GM12878 (cell line): ENCODE results near the gene NFS1. TPM values are rescaled to one million over a fixed set of nuclear protein-coding genes. Genes with fewer than 3 reads are reported as not detected.
A peak's percentile ranks its signal among the peaks of the same experiment; 100 is the strongest.

Experiments
- CBX3 ChIP-seq: fragments of 200-600 bp; sonication (generic); IDR thresholded peaks from 2 replicates; pipeline ENCODE4 v1.6.1; 2016; ENCODE audit warnings: low read depth, borderline replicate concordance
- CHD1 ChIP-seq: IDR thresholded peaks from 2 replicates; pipeline ENCODE4 v1.6.1; 2012; ENCODE audit warnings: low read depth, low read length, improper control_type of control experiment
- FOXM1 ChIP-seq: IDR thresholded peaks from 2 replicates; pipeline ENCODE4 v1.6.1; 2012; ENCODE audit warnings: low read depth, mild to moderate bottlenecking, inconsistent platforms, low read length, moderate library complexity
- IRF5 ChIP-seq: fragments of 450-650 bp; IDR thresholded peaks from 2 replicates; pipeline ENCODE4 v1.6.1; 2017; ENCODE audit warnings: borderline replicate concordance
- MTA3 ChIP-seq: IDR thresholded peaks from 2 replicates; pipeline ENCODE4 v1.6.1; 2012; ENCODE audit warnings: low read length, inconsistent platforms, borderline replicate concordance
- POLR2AphosphoS5 ChIP-seq: IDR thresholded peaks from 2 replicates; pipeline ENCODE4 v1.6.1; 2011; ENCODE audit warnings: mild to moderate bottlenecking, low read length, inconsistent platforms
- POU2F2 ChIP-seq: IDR thresholded peaks from 3 replicates; pipeline ENCODE4 v1.6.1; 2011; ENCODE audit warnings: low read depth, mild to moderate bottlenecking, low read length, borderline replicate concordance
- PRDM15 ChIP-seq: fragments of 450-650 bp; formaldehyde crosslinking; IDR thresholded peaks from 2 replicates; pipeline ENCODE4 v1.4.0; 2020; ENCODE audit warnings: mild to moderate bottlenecking, moderate library complexity
- RAD51 ChIP-seq: fragments of 450-650 bp; IDR thresholded peaks from 2 replicates; pipeline ENCODE4 v1.6.1; 2016; ENCODE audit warnings: moderate library complexity, mild to moderate bottlenecking, inconsistent platforms
- RB1 ChIP-seq: fragments of 450-650 bp; formaldehyde crosslinking; IDR thresholded peaks from 2 replicates; pipeline ENCODE4 v1.6.1; 2017; ENCODE audit warnings: mild to moderate bottlenecking, borderline replicate concordance
- SIX5 ChIP-seq: IDR thresholded peaks from 2 replicates; pipeline ENCODE4 v1.6.1; 2011; ENCODE audit warnings: mild to moderate bottlenecking, low read depth, low read length, moderate library complexity; ENCODE audit not compliant: severe bottlenecking
- SMAD5 ChIP-seq: IDR thresholded peaks from 2 replicates; pipeline ENCODE4 v1.6.1; 2016; ENCODE audit warnings: antibody characterized with exemption, low read depth
- TARDBP ChIP-seq: IDR thresholded peaks from 2 replicates; pipeline ENCODE4 v1.6.1; 2016; ENCODE audit warnings: borderline replicate concordance
- ZNF592 ChIP-seq: fragments of 450-650 bp; IDR thresholded peaks from 2 replicates; pipeline ENCODE4 v1.6.1; 2017; ENCODE audit warnings: mild to moderate bottlenecking, moderate library complexity
- ZNF622 ChIP-seq: fragments of 450-650 bp; IDR thresholded peaks from 2 replicates; pipeline ENCODE4 v1.6.1; 2017; ENCODE audit warnings: mild to moderate bottlenecking, inconsistent platforms
- polyA plus RNA-seq, 11 experiments: library from polyadenylated mRNA; depleted of rRNA in 4 of 11; unstranded in 6 of 11; stranded (reverse) in 5 of 11; fragments of >200 nt; fragmentation: Nextera tagmentation in 4 of 11; fragmentation: Illumina TruSeq in 1 of 11; extraction: Ambion mirVana in 4 of 11; extraction: Trizol in 1 of 11; gene quantifications; 1 replicate in 1 of 11; 2 replicates in 10 of 11; pipeline versions ENCODE4 v1.2.1 to v1.2.3, GENCODE V29; 2011 to 2016; ENCODE audit warnings: inconsistent platforms in 2 of 11, missing spikeins in 2 of 11, low read depth in 1 of 11
- total RNA-seq, 4 experiments: library from RNA; depleted of rRNA in 3 of 4; stranded (reverse); fragments of >200 nt in 3 of 4; fragmentation: Illumina TruSeq in 1 of 4; extraction: Trizol in 1 of 4; gene quantifications; 2 replicates each; pipeline versions ENCODE4 v1.2.1 to v1.2.3, GENCODE V29; 2013 to 2021
- TF ChIP-seq, protein P1 (sequence below): IDR thresholded peaks from 2 replicates; pipeline ENCODE4 v1.6.1; 2012; ENCODE audit warnings: mild to moderate bottlenecking, low read depth, low read length

Gene NFS1
- total and polyA plus RNA-seq, 10 of the 15 experiments (the other 5 are each of a cell fraction or from before 2014, with no cell fraction given), result 9.2 to 74.1 (median 38.6) TPM

- no peak for TF ChIP-seq FOXM1
- no peak for TF ChIP-seq RB1
- no peak for TF ChIP-seq PRDM15 (CRISPR knock-in tag)
- TF ChIP-seq IRF5, result no peak
- no peak for TF ChIP-seq CHD1
- TF ChIP-seq MTA3, result no peak
- no peak for TF ChIP-seq CBX3
- TF ChIP-seq SMAD5, result no peak
- TF ChIP-seq, protein P1, sequence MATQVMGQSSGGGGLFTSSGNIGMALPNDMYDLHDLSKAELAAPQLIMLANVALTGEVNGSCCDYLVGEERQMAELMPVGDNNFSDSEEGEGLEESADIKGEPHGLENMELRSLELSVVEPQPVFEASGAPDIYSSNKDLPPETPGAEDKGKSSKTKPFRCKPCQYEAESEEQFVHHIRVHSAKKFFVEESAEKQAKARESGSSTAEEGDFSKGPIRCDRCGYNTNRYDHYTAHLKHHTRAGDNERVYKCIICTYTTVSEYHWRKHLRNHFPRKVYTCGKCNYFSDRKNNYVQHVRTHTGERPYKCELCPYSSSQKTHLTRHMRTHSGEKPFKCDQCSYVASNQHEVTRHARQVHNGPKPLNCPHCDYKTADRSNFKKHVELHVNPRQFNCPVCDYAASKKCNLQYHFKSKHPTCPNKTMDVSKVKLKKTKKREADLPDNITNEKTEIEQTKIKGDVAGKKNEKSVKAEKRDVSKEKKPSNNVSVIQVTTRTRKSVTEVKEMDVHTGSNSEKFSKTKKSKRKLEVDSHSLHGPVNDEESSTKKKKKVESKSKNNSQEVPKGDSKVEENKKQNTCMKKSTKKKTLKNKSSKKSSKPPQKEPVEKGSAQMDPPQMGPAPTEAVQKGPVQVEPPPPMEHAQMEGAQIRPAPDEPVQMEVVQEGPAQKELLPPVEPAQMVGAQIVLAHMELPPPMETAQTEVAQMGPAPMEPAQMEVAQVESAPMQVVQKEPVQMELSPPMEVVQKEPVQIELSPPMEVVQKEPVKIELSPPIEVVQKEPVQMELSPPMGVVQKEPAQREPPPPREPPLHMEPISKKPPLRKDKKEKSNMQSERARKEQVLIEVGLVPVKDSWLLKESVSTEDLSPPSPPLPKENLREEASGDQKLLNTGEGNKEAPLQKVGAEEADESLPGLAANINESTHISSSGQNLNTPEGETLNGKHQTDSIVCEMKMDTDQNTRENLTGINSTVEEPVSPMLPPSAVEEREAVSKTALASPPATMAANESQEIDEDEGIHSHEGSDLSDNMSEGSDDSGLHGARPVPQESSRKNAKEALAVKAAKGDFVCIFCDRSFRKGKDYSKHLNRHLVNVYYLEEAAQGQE, result 0 out of 2 replicates have a peak, but pooled peaks have one; percentile 5
- no peak for TF ChIP-seq SIX5
- no peak for TF ChIP-seq ZNF592
- TF ChIP-seq TARDBP, result 0 out of 2 replicates have a peak, but pooled peaks have one; percentile 59
- TF ChIP-seq RAD51, result no peak
- no peak for TF ChIP-seq ZNF622
- TF ChIP-seq POU2F2, result peak; percentile 39; the same call in 1 of the 3 replicates
- TF ChIP-seq POLR2AphosphoS5, result peak; percentile 38; the same call in 1 of the 2 replicates
These were observed 79.7 kb downstream of the NFS1 start (continued) for GRCh38 chr20:35619196-35620095.
